Left ventricle myocardium inferior (tissue), 1 donor: ENCODE data around the gene HOXA7. TPM values are rescaled to one million over a fixed set of nuclear protein-coding genes. Genes with fewer than 3 reads are reported as not detected.

Experiments used
- DNase-seq: peaks from one replicate; pipeline ENCODE4 v3.0.0-alpha.2; 2020
- H3K27ac ChIP-seq: fragments of 200-600 bp; replicated peaks from 2 replicates; pipeline ENCODE4 v1.8.0; 2021
- H3K27me3 ChIP-seq: fragments of 200-600 bp; 2 replicates; pipeline ENCODE4 v1.8.0; 2021; ENCODE audit warnings: low read depth
- H3K36me3 ChIP-seq: fragments of 200-600 bp; 2 replicates; pipeline ENCODE4 v1.8.0; 2021
- H3K4me1 ChIP-seq: fragments of 200-600 bp; 2 replicates; pipeline ENCODE4 v1.8.0; 2021
- H3K4me3 ChIP-seq: fragments of 200-600 bp; 2 replicates; pipeline ENCODE4 v1.8.0; 2021; ENCODE audit warnings: mild to moderate bottlenecking, moderate library complexity
- H3K9me3 ChIP-seq: fragments of 200-600 bp; replicated peaks from 2 replicates; pipeline ENCODE4 v1.8.0; 2021
- CTCF ChIP-seq: fragments of 200-600 bp; IDR thresholded peaks from 2 replicates; pipeline ENCODE4 v1.8.0; 2021; ENCODE audit warnings: antibody characterized with exemption, mild to moderate bottlenecking, borderline replicate concordance
- intact Hi-C: fragments of 100-400 bp; cut with micrococcal nuclease; formaldehyde crosslinking; loops from one replicate; pipeline ENCODE4 v1.11.0; 2022
- long read RNA-seq: library from polyadenylated mRNA; unstranded; transcript quantifications from one replicate; pipeline ENCODE4 v2.0.0, GENCODE V29; 2021
- total RNA-seq: library from RNA; stranded (reverse); fragmentation: NEBNext Ultra II Directional; extraction: Animal tissue kit (Norgen Biotek cat#: 25700); gene quantifications from one replicate; pipeline ENCODE4 v1.2.1, GENCODE V29; 2021
- donor health status: DM: no; HTN: yes; CAD: no; lungs with severe emphysema.

Gene HOXA7
- 0.36 TPM for total RNA-seq
- long read RNA-seq = 0 reads

GRCh38 chr7:27156508-27156898 is at the start of gene HOXA7:
TSS of gene HOXA7 (minus strand) at chr7:27156675. CDS start at chr7:27156545, 130 bp downstream.
- no peak for TF ChIP-seq CTCF
- intact Hi-C loops = no loop called here
- Histone ChIP-seq H3K27ac (peak within 1 kb of the TSS; percentile 16), H3K27me3 (peaks cover 100% of the 10 kb centered on the region), H3K9me3 (no peaks in the 10 kb centered on the region), H3K4me3 (peak within 1 kb of the TSS; percentile 52), H3K4me1 (peaks cover 48% of the 10 kb centered on the region), H3K36me3 (no peaks in the 10 kb centered on the region)
- no peak for DNase-seq

- peaks cover 100% of the 10 kb centered on the region for H3K27me3 ChIP-seq
- intact Hi-C loops = no loop called here
These were observed 49.1 kb upstream of the HOXA7 start for GRCh38 chr7:27205325-27206280.

GRCh38 chr7:27204851-27205322 is 48.4 kb upstream of the HOXA7 start:
- Histone ChIP-seq H3K9me3 (no peaks in the 10 kb centered on the region), H3K27me3 (peaks cover 100% of the 10 kb centered on the region), H3K4me1 (peaks cover 32% of the 10 kb centered on the region), H3K4me3 (peak overlapping the region; percentile 41), H3K27ac (no peak overlapping the region), H3K36me3 (no peaks in the 10 kb centered on the region)
- DNase-seq = no peak
- TF ChIP-seq CTCF = no peak
- intact Hi-C loops = no loop called here

More at GRCh38 chr7:27205325-27206280, 49.1 kb upstream of the HOXA7 start:
- Histone ChIP-seq H3K4me1 (peaks cover 29% of the 10 kb centered on the region), H3K27ac (no peak overlapping the region), H3K9me3 (no peaks in the 10 kb centered on the region), H3K36me3 (no peaks in the 10 kb centered on the region), H3K4me3 (peak overlapping the region; percentile 41)
- no peak for DNase-seq
- no peak for TF ChIP-seq CTCF

- Histone ChIP-seq H3K9me3 (no peaks in the 10 kb centered on the region), H3K4me1 (peaks cover 35% of the 10 kb centered on the region), H3K27ac (no peak overlapping the region), H3K27me3 (peaks cover 99% of the 10 kb centered on the region), H3K36me3 (no peaks in the 10 kb centered on the region), H3K4me3 (no peak overlapping the region)
- TF ChIP-seq CTCF = no peak
- DNase-seq = no peak
- intact Hi-C loops = no loop called here
These were observed 47.6 kb upstream of the HOXA7 start for GRCh38 chr7:27203964-27204594.

- peaks cover 41% of the 10 kb centered on the region for H3K4me1 ChIP-seq
These were observed 47.0 kb upstream of the HOXA7 start for GRCh38 chr7:27203365-27203953.

More at GRCh38 chr7:27203365-27203953, 47.0 kb upstream of the HOXA7 start:
- DNase-seq = no peak
- no peak for TF ChIP-seq CTCF
- no peak overlapping the region for H3K27ac ChIP-seq
- H3K9me3 ChIP-seq = no peaks in the 10 kb centered on the region
- no peaks in the 10 kb centered on the region for H3K36me3 ChIP-seq
- H3K4me3 ChIP-seq = no peak overlapping the region
- H3K27me3 ChIP-seq = peaks cover 99% of the 10 kb centered on the region
- intact Hi-C loops = no loop called here
